ENCODE results near the gene TMEM98. TPM values are rescaled to one million over a fixed set of nuclear protein-coding genes. Genes with fewer than 3 reads are reported as not detected.

Gene TMEM98
- total and polyA plus RNA-seq, 2 of the 8 experiments (the other 6 are each of a cell fraction or from before 2014, with no cell fraction given): 86.1 to 232 TPM

DNA sequence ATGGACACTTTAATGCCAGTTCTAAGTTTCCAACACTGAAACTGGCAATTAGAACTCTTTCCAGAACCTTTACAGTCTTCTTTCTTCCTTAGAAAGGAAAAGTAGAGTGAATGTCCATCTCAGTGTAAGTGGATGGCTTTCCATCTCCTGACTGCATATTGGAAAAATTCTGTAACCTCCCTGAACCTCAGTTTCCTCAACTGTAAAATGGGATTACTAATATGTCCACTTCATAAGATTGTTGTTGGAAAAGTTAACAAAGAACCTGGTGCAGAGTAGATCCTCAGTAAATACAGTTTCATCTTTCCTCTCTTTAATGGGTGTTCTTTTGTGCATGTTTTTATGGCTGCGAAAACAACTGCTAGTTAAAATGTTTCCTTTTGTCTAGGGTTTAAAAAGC lies 2.6 kb downstream of the TMEM98 start:
- no peak overlapping the region for H2BK5ac ChIP-seq (ENCODE audit: low read depth, low read length)
- H2AFZ ChIP-seq (ENCODE audit: low read length): no peak overlapping the region
- peaks cover 0 to 2% of the 10 kb centered on the region in 2 experiments for H4K20me1 ChIP-seq (replicated peaks in 1 of 2; ENCODE audit: control insufficient read depth in 1 of 2, insufficient read depth in 2 of 2, low read length in 2 of 2)
- H2BK12ac ChIP-seq (ENCODE audit: low read depth, low read length): no peak overlapping the region
- no peak overlapping the region for H3K4me2 ChIP-seq (ENCODE audit: insufficient read depth in 1 of 2, low read depth in 2 of 2, low read length in 2 of 2)
- H2BK20ac ChIP-seq (ENCODE audit: low read length): no peak overlapping the region
- H3K9me3 ChIP-seq (ENCODE audit: insufficient read depth in 2 of 2, low read depth in 1 of 2, low read length in 1 of 2): no peaks in the 10 kb centered on the region
- FAIRE-seq: no peak
- ChIA-PET POLR2A (ENCODE audit: partially characterized antibody) (interaction anchor here (1.3 kb wide), 1 partner anchor 48 kb away, joined by 3 read pairs; no protein-coding TSS in a partner anchor), CTCF (ENCODE audit: partially characterized antibody) (interaction anchor here (4.8 kb wide), 1 partner anchor 11 kb away, joined by 43 read pairs; no protein-coding TSS in a partner anchor)
- H3K56ac ChIP-seq (replicated peaks; ENCODE audit: insufficient read length, low read depth, low read length): no peak overlapping the region
- H4K8ac ChIP-seq (ENCODE audit: extremely low read depth, insufficient read depth, low read length): no peak overlapping the region
- no peak overlapping the region for H3K23ac ChIP-seq (ENCODE audit: insufficient read length)
- WGBS, 2 experiments (ENCODE audit: extremely low coverage in 1 of 2, insufficient coverage in 1 of 2, insufficient read length in 1 of 2, insufficient replicate concordance in 2 of 2, low coverage in 1 of 2, low lambda C conversion rate in 2 of 2, missing lambda C conversion rate in 1 of 2): 92% methylated on average over 1 of the region's 1 CpG; no CpG with 5 or more reads in 1 of the 2 experiments
- H3K9ac ChIP-seq (replicated peaks in 1 of 4; ENCODE audit: extremely low read depth in 1 of 4, low read depth in 3 of 4, low read length in 3 of 4): no peak overlapping the region
- peaks cover 0 to 7% (median 6%) of the 10 kb centered on the region in 4 experiments; a peak in 3 of 7 replicates for H3K27me3 ChIP-seq (replicated peaks in 1 of 4; ENCODE audit: control insufficient read depth in 3 of 4, extremely low read depth in 1 of 4, insufficient read depth in 3 of 4, low read length in 3 of 4)
- H3K79me2 ChIP-seq (ENCODE audit: control insufficient read depth in 1 of 2, insufficient read depth in 2 of 2, low read length in 2 of 2): peaks cover 4 to 15% of the 10 kb centered on the region in 2 experiments
- H2AK5ac ChIP-seq (ENCODE audit: low read depth, low read length): no peak overlapping the region
- H3K79me1 ChIP-seq (ENCODE audit: low read depth, low read length): peaks cover 8% of the 10 kb centered on the region
- no peak overlapping the region for H4K5ac ChIP-seq (ENCODE audit: insufficient read length, low read depth, low read length)
- H4K91ac ChIP-seq (replicated peaks; ENCODE audit: insufficient read length, low read length): no peak overlapping the region
- H3K27ac ChIP-seq (ENCODE audit: low read depth, low read length): no peak overlapping the region
- no peak overlapping the region for H3K4ac ChIP-seq (replicated peaks; ENCODE audit: insufficient read length, low read depth, low read length)
- DNase-seq (ENCODE audit: low read depth in 1 of 2, low spot score in 2 of 2): no peak
- H2BK120ac ChIP-seq (replicated peaks; ENCODE audit: low read depth, low read length): no peak overlapping the region
- H3K14ac ChIP-seq (ENCODE audit: insufficient read length): no peak overlapping the region
- no peak for TF ChIP-seq TEAD4 (IDR thresholded peaks at IDR 0.05; ENCODE audit: low read depth, low read length)
- no peak overlapping the region for H3K18ac ChIP-seq (ENCODE audit: extremely low read depth, low read length)
- H3K4me3 ChIP-seq (ENCODE audit: extremely low read depth in 1 of 4, insufficient read depth in 2 of 4, low read depth in 3 of 4, low read length in 4 of 4): no peak overlapping the region
- peaks cover 2 to 26% (median 17%) of the 10 kb centered on the region in 4 experiments; a peak in 7 of 8 replicates for H3K36me3 ChIP-seq (ENCODE audit: control insufficient read depth in 2 of 4, insufficient read depth in 4 of 4, low read length in 3 of 4)
- H3K4me1 ChIP-seq (replicated peaks in 1 of 4; ENCODE audit: control insufficient read depth in 3 of 4, insufficient read depth in 4 of 4, low read length in 3 of 4): peaks cover 4 to 22% (median 16%) of the 10 kb centered on the region in 4 experiments; a peak in 6 of 7 replicates
- no peak overlapping the region for H2BK15ac ChIP-seq (ENCODE audit: low read length)
- peaks cover 17% of the 10 kb centered on the region for H3K23me2 ChIP-seq (ENCODE audit: low read depth, low read length)
